Gastrocnemius medialis (tissue), 4 donors: ENCODE measurements around the gene FBXO2.

Source experiments
- CTCF ChIP-seq, 5 experiments: fragments of 450-650 bp in 3 of 5; fragments of 200-600 bp in 2 of 5; sonication (generic) in 2 of 5; IDR thresholded peaks in 4 of 5; conservative IDR thresholded peaks in 1 of 5; 1 replicate in 4 of 5; 2 replicates in 1 of 5; pipeline ENCODE4 v1.5.1; 2016 to 2019; ENCODE audit warnings: antibody characterized with exemption in 5 of 5, mild to moderate bottlenecking in 3 of 5, moderate library complexity in 3 of 5
- POLR2A ChIP-seq, 2 donors: fragments of 450-650 bp; IDR thresholded peaks; one replicate each; pipeline ENCODE4 v1.6.1; 2017; ENCODE audit warnings: antibody characterized with exemption in 2 of 2, mild to moderate bottlenecking in 2 of 2, moderate library complexity in 2 of 2

- TF ChIP-seq CTCF (IDR thresholded peaks at IDR 0.05 in 4 of 5, conservative IDR thresholded peaks at IDR 0.05 in 1 of 5) (no peak), POLR2A (IDR thresholded peaks at IDR 0.05) (no peak)
Observed at GRCh38 chr1:11659748-11660147, 5.5 kb upstream of the FBXO2 start.
